Renal cortical epithelial cell (primary cell): ENCODE data around the gene ATP2B2. TPM values are rescaled to one million over a fixed set of nuclear protein-coding genes. Genes with fewer than 3 reads are reported as not detected.

ENCODE experiments used
- DNase-seq: peaks from one replicate; pipeline ENCODE4 v3.0.0-alpha.2; 2011; ENCODE audit warnings: low read depth
- total RNA-seq: library from RNA; depleted of rRNA; stranded (reverse); fragments of >200 nt; gene quantifications from 2 replicates; pipeline ENCODE4 v1.2.3, GENCODE V29; 2014

Gene ATP2B2
- total RNA-seq, 1 donor from 2014 or later, result under 0.01 TPM

GRCh38 chr3:10428406-10429091 lies 76.8 kb downstream of the ATP2B2 start:
- DNase-seq, result no peak

GRCh38 chr3:10426346-10427220 lies 78.8 kb downstream of the ATP2B2 start:
- DNase-seq, result no peak

- DNase-seq, result no peak
These were observed 82.1 kb downstream of the ATP2B2 start for GRCh38 chr3:10423171-10423882.

GRCh38 chr3:10421996-10422395 lies 83.4 kb downstream of the ATP2B2 start:
- DNase-seq, result no peak

DNA sequence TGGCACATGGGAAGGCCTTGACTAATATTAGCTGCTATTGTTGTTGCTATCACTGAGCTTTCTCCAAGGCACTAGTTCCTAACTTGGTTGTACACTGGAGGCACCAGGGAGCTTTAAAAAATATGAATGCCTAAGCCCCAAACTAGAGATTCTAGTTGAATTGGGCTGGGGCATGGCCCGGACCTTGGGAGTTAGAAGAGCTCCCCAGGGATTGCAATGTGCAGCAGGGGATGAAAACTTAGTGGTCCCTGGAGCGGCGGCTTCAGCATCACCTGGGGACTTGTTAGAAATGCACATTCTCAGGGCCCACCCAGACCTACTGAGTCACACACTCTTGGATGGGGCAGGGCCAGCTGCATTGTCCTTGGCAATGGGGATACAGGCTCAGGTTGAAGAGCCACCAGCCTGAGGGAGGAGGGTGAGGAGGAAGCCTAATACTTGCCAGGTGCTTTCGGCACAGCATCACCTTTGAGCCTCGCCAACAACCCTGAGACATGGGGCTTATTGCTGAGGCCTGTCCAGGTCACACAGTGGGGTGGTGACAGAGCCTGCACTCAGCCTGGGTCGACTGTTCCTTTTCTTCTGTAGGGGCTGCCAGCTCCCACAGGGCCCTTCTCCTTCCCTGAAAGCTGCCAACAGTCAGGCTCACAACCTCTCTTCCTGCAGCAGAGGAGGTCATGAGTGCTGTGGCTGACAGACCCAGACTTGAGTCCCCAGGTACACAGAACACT lies 84.5 kb downstream of the ATP2B2 start:
- DNase-seq, result no peak

DNA sequence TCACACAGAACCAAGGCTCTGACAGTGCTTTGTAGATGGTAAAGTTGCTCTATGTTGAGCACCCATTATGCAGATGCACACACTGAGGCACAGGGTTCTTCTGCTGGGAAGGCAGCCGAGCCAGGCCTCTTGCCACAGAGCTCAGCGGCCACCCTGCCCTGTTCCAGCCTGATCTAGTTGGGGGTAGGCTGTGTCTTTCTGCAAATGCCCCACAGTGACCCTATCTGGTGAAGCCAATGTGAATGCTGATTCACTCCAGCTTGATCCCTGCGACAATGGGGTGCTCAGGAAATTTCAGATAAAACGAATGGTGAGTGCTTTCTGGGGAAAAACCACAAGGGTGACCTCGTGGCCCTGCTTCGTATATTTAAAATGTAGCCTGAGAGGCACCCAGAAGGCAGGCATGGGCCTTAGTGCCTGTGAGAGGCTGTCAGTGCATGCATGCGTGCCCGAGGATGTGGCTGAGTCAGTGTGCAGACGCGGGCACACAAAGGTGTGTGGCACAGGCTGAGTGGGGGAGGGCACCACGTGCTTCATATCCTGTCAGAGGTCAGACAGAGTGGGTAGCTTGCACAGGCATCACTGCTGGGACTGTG lies 85.7 kb downstream of the ATP2B2 start:
- DNase-seq, result peak; percentile 55

GRCh38 chr3:10417847-10418246 lies 87.5 kb downstream of the ATP2B2 start:
- peak; percentile 19 for DNase-seq

- DNase-seq, result no peak
These were observed 88.6 kb downstream of the ATP2B2 start for GRCh38 chr3:10416730-10417300.

DNA sequence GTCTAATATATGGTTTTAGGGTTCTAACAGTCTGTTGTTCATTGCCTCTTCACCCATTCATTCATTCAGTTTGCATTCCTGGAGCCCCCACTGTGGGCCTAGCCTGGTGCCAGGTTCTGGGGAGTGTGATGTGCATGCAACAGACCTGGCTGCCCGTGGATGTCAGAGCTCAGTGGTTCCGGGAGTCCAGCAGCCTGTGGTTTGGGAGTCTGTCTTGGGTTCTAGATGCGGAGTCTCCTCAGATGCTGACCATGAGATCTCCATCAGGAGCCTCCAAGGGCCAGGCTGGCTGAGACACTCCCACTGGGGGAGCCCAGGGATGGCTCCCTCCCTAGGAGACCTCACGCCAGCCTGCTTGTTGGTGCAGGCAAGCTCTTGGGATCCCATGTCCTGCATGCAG lies 92.3 kb downstream of the ATP2B2 start:
- no peak for DNase-seq

DNA sequence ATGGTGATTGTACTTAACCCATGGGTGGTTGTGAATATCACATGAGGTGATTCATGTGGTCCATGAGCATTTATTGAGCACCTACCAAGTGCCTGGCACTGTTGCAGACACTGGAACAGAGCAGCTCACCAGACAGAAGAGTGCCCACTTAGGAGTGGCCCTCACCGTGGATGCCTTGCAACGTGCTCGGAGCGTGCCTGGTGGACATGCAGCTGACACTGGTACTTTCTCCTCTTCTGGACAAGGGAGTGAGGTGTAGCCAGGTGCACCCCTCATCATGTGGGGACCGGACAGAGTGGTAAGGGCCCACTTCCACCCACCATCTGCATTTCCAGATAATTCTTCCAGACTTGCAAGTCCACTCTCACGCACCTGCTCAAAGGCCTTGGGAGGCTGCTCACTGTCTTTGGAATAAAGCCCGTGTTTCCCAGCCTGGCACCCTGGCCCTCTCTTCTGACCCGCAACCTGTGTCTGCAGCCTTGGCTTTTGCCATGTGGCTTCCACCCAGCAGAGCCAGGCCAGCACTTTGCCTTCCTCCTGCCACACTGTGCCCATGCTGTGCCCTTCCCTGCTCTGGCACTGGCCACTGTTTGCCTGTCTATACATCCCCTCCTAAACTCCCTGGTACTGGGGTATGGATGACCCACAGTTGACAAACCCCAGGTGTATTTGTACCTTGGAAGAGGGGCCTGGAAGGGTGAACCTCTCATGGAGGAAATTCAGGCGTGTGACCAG lies 93.6 kb downstream of the ATP2B2 start:
- DNase-seq, result no peak

GRCh38 chr3:10410383-10411002 lies 94.9 kb downstream of the ATP2B2 start:
- no peak for DNase-seq

- DNase-seq, result no peak
These were observed 96.7 kb downstream of the ATP2B2 start for GRCh38 chr3:10408680-10409079.

- DNase-seq, result no peak
These were observed 98.0 kb downstream of the ATP2B2 start for GRCh38 chr3:10407361-10407760.

GRCh38 chr3:10406414-10406813 lies 99.0 kb downstream of the ATP2B2 start:
- no peak for DNase-seq

DNA sequence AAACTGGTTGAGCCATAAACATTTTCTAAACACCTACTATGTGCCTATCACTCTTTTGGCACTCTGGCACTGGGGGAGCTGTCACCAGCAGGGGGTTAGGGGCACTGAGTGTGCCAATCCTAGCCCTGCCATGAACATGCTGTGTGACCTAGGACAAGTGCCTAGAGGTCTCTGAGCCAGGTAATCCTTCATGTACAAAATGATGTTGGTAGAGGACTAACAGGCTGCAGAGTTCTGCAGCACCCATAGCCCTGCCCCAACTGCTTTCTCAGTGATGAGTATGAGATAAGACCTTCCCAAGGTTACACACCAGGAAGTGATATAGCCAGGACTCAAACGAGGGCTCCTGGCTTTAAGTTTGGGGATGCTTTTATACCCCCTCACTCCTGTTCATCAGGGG lies 99.6 kb downstream of the ATP2B2 start:
- DNase-seq, result no peak

DNA sequence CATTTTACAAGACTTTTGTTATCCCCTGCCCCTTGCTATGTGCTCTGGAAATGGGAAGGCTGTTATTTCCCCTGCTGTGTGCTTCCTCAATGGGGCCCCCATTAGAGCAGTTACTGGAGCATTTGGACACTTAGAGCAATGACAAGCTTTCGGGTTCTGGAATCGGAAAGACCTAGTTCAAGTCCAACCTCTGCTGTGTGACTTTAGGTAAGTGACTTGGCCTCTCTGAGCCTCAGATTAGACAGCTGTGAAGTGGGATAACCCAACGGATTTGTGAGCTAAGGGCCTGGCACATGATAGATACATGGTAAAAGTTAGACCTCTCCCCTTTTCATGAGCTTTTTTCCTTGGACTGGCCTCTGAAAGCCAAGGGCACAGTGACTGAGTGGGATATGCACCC lies 100.5 kb downstream of the ATP2B2 start:
- no peak for DNase-seq

- DNase-seq, result no peak
These were observed 101.0 kb downstream of the ATP2B2 start for GRCh38 chr3:10404377-10404776.

GRCh38 chr3:10401990-10402761 lies 103.2 kb downstream of the ATP2B2 start:
- DNase-seq, result no peak
